ENCODE measurements around the gene ACHE.

GRCh38 chr7:100896732-100897608 lies 1.3 kb upstream of the ACHE start:
- TF ChIP-seq CTCF (IDR thresholded peaks at IDR 0.05) (peak; percentile 67 to 84 (median 83)), POLR2A (IDR thresholded peaks at IDR 0.05) (no peak)

Measured in testis (tissue), 2 donors.